GM21423 (cell line): ENCODE data around the gene HSDL2.

Source experiments
- ATAC-seq: cut with Tn5 transposase; IDR thresholded peaks from one replicate; pipeline ENCODE4 v1.9.1; 2021; ENCODE audit warnings: mild to moderate bottlenecking, moderate library complexity; ENCODE audit not compliant: unreplicated experiment

Gene HSDL2

DNA sequence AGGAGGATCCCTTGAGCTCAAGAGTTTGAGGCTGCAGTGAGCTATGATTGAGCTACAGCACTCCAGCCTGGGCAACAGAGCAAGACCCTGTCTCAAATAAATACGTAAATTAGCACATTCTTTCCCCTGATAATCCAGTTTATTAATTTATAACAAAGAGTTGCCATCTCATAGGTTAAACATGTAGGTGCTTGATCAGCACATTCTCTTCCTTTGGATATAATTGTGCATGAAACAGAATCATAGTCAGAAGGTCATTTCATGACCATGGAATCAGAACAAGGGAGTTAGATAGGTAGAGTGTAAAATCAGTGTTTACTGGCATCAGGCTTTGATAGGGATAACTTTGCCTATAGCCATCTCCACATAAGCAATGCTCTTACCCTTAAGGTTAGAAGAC is 63.7 kb downstream of the HSDL2 start:
- no peak for ATAC-seq

DNA sequence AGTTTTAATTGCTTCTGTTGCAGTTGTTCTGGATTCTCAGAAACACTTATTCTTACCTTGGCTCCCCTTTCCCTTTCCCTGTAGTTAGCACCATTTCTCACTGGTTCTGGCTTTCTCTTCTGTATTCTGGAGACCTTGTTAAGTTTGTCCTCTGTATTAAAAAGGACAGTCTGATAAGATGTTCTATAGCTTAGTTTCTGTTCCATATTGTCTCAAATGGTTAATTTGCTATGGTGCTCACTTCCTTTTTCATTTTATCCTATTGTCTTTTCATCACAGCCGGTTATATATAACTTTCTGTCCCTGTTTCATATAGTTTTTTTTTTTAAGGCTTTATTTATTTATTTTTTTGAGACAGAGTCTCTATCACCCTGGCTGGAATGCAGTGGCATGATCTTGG is 65.3 kb downstream of the HSDL2 start:
- no peak for ATAC-seq

DNA sequence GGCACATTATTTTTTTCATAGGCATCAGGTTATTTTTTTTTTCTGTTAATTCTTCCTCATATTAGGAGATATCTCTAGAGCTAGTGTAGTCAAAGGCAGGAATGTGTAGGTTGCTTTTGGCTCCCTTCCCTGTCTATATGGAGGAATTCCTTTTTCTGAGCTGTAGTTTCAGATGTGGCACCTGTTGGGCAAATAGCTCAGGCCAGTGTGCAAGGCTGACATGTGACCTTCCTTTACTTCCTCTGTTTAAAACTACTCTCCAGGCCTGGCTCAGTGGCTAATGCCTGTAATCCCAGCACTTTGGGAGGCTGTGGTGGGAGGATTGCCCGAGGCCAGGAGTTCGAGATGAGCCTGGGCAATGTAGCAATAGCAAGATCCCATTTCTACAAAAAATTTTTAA is 66.2 kb downstream of the HSDL2 start:
- ATAC-seq = no peak

DNA sequence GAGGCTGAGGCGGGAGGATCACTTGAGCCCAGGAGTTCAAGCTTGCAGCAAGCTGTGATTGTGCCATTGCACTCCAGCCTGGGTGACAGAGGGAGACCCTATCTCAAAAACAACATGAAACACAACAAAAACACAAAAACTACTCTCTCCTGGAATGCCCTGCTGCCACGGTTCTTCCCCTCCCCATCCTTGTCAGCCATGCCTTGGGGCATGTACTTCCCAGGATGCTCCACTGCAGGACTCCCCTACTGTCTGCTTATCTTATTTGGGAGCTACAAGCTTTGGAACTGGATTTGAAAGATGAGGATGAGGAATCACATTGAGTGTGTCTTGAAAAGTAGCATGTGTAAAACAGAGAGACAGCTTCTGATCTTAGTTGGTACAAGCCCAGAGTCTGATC is 66.6 kb downstream of the HSDL2 start:
- no peak for ATAC-seq

DNA sequence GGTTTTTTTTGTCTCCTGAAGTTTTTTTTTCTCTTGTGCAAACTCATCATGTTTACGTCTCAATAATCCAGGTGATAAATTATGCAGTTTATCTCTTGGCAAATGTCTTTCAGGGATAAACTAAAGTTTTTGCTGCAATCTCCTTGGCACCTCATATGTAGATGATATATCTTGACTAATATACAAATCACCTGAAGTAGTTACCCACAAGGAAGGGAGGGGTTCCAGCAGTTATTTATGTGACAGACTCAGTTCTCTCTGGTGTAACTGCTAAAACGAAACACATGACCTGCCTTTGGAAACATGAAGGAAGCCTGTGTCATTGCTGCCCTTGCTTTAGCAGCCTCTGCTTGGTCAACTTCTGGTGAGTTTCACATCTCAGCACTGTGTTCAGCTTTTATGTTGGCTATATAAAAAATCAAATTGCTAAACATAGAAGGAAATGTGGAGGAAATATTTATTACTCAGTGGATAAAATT is 67.4 kb downstream of the HSDL2 start:
- ATAC-seq = no peak

DNA sequence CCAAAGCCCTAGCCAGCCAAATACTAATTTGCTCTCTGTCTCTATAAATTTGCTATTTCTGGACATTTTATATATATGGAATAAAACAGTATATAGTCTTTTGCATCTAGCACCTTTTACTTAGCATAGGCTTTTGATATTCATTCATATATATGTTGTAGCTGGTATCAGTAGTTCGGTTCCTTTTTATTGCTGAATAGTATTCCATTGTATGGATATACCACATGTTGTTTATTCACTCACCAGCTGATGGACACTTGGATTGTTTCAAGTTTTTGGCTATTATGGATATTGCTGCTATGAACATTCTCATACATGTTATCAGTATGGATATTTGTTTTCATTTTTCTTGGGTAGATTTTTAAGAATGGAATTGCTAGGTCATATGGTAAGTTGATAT is 82.9 kb downstream of the HSDL2 start:
- no peak for ATAC-seq

DNA sequence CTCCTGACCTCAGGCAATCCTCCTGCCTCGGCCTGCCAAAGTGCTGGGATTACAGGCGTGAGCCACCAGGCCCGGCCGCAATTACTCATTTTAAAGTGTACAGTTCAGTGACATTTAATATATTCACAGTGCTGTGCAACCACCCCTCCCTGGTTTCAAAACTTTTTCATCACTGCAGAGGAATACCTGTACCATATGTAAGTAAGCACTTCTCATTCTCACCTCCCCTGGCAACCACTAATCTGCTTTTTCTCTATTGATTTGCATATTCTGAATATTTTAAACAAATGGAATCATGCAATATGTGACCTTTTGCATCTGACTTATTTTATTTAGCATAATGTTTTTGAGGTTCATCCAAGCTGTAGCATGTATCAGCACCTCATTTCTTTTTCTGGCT is 85.4 kb downstream of the HSDL2 start:
- ATAC-seq = no peak

DNA sequence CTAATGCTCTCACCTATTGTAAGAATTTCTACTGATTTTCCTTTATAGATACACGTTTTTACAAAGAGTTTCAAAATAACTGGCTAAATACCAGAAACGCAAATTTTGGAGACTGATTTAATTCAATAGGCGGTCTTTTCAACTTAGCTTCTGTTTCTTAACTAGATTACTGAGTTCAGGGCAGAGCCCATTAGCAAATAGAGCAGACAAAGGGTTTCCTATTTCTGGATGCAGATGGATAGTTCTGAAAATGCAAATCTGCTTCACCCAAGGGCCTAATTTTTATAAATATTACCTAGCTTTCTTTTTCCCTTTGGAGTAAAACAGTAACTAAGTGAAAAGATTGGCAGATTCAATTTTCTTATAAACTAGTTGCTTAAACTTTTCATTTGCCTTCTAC is 93.1 kb downstream of the HSDL2 start:
- ATAC-seq = no peak

DNA sequence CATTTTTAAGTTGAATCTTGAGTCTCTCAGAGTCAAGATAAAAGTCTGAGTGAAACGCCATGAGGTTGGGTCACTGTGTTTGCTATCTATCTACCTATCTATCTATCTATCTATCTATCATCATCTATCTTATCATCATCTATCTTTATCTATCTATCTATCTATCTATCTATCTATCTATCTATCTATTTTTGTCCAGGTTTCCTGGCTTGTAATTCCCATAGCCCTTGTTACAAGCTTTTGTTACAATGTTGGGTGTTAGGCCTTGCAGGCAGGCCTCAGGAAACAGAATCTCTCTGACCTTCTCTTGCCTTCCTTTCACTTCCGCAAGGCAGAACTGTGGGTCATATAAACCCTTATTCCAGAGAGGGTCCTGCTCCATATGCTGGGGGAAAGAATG is 94.1 kb downstream of the HSDL2 start:
- no peak for ATAC-seq

DNA sequence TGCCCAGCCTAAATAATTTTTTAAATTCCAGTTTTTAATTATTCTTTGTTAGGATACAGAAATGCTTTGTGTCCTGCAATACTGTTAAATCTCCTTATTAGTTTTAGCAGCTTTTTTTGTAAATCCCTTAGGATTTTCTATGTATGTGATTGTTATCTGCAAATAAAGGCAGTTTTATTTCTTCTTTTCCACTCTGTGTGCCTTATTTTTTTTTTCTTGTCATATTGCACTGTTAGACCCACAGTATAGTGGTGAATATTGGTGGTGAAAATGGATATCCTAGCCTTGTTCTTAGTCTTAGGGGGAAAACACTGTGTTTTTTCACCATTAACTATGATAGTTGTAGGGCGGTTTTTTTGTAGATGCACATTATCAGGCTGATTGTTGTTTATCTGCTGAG is 95.4 kb downstream of the HSDL2 start:
- no peak for ATAC-seq

DNA sequence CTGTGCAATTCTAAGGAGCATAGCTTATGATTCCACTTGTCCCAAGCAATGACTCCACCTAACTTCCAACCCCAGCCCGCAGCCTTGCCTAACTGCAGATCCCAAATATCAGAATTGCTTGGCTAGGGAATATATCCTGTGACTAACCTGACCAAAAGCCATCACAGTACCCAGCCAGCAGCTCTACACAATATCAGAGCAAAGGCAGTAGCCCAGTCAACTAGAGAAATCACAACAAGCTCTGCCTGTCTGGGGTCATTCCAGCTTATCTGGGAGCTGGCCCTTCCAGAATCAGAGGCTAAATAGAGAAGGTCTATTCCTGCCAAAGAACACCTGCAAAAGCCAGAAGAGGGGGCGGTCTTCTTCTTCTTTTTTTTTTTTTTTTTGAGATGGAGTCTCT is 97.4 kb downstream of the HSDL2 start:
- no peak for ATAC-seq

DNA sequence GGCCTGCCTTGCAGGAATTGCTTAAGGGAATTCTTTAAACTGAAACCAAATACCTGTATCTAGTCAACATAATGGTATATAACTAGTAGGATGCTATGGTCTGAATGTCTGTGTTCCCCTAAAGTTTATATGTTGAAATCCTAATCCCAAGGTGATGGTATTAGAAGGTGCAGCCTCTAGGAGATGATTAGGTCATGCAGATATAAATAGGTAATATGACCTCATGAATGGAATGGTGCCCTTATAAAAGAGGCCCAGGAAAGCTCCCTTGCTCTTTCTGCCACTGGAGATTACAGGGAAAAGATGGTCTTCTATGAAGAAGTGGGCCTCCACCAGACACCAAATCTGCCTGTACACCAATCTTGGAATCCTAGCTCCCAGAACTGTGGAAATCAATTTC is 99.3 kb downstream of the HSDL2 start:
- no peak for ATAC-seq

DNA sequence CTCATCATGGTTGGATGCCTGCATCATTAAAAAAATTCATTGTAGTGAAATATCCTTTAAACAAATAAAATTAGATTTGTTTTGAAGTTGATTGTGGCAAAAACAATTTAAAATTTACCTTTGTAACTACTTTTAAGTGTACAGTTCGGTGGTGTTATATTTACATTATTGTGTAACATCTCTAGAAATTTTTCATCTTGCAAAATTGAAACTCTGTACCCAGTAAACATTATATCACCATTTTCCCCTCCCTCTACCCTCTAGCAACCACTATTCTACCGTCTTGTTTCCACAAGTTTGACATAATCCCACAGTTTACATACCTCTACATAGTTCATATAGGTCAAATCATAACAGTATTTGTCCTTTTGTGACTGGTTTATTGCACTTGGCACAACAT is 104.7 kb downstream of the HSDL2 start:
- no peak for ATAC-seq

DNA sequence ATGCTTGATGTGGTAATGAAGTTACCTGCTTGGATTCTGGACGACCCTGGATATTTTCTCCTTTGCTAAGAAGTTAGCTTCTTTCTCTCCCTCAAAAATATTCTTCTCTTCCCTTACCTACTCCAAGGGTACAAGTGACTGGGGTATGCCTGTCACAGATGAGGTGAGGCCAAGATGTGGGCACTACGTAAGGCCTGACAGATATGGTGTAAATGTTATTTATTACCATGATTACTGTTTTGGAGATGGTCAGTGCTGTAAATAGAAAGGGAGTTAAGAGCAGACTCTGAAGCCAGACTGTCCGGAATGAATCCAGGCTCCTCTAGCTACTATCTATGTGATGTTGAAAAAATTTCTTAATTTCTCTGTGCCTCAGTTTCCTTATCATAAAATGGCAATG is 105.7 kb downstream of the HSDL2 start:
- no peak for ATAC-seq

DNA sequence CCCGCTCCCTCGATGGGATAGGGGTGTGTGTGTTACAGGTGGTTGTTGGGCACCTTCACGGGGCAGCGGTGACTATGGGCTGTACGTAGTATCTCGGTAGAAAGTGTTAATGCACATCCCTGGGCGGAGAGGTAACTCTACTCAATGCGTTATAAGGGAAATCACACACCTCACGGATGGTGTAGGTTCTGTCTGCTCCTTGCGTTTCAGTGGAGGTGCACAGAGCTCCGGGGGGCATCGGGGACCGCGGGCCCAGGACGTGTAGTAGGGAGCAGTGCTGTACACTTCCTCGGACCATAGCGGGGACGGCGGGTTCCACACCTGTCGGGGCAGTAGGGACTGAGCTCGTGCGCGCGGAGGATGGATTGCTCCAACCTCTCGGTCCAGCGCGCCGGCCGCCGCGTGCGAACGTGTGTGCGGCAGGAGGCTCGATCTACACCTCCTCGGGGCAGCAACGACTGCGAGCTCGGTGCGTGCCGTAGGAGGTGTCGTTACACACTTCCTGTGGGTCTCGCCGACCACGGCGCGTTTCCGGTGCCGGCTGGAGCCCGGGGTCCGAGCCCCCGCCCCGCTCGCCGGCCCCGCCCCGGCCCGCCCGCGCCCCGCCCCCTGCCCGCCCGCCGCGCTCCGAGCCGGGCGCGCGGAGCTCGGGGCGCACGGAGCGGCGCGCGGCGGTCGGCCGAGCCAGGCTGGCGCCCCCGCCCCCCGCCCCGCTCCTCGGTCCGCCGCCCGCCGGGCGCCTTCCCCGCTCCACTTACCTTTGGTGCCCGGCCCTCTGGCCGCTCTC is 106.5 kb downstream of the HSDL2 start, which contains the start of gene KIAA1958:
Gene KIAA1958 (plus strand): TSS at position 607 of the 787 bp plus-strand sequence. CDS start 87,254 bp downstream, outside the sequence.
- peak; percentile 85 for ATAC-seq

DNA sequence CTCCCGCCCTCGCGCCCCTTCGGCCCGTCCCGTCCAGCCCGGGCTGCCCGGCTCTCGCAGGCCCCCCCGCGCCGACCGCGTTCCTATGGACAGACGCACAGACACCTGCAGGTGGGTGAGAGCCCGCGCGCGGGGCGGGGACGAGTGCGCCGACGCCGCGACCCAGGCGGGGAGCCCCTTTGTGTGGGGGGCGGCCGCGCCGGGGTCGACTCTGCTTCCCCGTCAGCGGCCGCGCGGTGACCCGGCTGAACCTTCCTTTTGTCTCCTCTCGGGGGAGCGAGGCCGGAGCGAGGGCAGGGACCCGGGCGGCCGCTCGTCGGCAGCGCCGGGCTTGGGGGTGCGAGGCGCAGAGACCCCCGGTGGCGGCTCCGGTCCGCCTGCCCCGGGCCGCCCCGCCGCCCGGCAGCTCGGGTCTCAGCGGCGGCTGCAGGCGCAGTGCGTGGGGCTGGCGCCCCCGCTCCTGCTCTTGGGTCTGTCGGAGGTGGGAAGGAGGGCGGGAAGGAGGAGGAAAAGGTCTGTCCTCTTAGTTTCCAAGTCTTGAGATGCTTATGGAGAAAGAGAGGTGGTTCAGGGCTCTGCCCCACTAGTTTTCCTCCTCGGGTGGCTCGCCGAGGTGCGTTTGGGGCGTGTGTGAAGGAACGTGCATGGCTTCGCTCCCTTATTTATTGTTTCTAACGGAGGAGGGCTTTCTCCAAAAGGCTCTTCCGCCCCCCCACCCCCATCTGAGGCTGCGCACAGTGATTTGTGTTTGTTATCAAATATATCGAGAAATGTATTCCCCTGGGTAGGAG is 107.3 kb downstream of the HSDL2 start:
- peak; percentile 38 for ATAC-seq

DNA sequence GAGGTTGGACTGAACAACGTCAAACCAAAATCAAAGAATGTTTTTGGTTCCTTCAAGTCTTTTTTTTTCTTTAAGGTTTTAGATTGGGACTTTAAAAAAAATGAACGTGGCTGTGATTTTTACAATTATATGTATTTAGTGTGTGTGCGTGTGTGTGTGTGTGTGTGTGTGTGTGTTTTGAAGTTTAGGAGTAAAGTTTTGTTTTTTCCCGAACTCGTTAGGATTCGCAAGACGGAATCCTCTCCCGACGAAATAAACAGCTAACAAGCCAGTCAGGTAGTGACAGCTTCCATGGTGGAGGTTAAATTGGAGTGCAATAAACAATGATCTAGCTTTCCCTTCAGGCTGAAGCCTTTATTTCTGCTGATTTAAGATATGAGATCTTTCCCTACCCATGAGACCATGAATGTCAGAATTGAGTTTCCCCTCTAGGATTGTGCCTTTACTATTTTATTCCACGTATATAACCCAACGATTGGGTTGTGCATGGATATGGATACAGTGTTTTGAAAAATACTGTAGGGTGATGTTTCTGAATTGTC is 108.0 kb downstream of the HSDL2 start:
- ATAC-seq = no peak

DNA sequence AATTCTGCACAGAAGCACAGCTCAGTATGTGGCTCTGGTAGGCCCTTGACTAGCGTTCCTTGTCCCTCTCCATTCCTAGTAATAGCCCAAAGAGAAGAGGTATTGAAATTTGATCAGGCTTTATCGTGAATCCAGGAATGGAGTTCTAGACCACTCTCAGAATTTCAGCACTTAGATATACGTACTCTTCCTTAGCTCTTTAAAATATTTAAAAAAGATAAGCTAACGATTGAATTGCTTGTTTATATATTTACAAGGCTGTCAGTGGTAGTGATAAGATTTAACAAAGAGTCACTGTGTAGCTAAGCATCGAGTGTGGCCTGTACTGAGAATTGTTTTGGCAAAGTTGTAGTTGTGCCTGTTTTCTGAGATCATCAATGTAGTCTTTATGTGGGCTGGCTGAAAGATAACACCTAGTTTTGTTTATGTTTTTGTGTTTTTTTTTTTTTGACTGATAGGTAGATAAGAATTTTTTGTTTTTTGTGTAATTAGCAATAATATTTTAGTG is 109.2 kb downstream of the HSDL2 start:
- no peak for ATAC-seq

DNA sequence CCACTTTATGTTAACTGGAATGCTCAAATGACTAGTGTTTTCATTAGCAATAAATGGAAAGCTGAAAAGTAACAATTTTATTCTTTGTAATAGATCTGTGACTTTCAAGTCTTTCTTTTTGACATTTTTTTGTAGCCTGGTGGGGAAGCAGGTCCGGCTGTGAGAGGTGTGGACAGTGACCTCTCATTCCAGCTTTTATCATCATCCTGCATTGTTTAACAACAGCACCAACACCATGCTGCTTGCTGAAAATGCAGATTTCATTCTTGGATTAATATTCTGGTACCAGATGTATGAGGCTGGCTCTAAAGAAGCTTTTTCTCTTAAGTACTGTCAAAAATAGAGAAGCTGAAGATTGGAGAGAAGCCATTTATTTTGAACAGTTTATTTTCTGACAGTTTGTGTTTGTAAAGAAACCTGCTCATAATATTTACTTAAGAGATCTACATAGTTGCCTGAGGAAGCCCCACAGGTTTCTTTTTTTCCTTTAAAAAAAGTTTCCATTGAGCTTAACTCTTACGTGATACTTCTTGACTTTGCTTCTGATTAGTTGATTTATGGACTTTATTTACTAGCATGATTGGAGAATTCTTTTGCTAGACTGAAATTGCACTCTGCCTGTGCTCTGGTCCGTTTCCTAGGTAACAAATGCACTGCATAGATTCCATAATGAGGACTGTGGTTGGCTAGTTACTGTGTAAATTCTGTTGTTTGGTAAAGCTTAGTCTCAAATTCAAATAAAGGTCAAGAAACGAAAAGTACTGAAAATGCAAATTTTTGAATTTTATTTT is 110.2 kb downstream of the HSDL2 start:
- ATAC-seq = no peak

DNA sequence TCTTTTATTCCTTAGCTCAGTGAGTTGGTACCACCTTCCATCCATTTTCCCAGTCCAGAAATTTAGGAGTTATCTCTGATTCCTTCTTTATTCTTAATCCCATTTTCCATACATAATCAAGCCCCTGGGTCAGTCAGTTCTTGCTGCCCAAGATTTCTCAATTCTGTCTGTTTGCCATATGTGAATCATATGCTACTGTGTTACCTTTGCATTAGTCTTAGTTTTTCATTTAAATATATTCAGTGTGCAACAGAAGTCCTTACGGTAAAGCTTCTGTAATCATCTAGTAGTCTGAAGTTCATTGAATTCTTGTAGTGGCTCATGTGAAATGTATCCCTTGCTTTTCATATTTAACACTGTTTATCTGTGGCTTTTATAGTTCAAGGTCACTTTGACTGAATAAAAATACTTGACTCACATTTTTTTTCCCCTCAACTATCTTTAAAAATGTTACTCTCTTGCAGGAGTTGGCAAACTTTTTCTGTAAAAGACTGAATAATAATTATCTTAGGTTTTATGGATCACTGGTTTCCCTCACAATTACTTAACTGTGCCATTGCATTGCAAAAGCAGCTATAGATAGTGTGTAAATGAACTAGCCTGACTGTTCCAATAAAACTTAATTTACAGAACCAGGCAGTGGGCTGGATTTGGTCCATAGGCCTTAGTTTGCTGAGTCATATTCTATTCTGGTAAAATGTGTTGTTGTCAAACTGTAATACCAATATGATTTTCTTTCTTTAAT is 113.7 kb downstream of the HSDL2 start:
- no peak for ATAC-seq
